Activated CD4-positive, alpha-beta T cell treated with anti-CD3 and anti-CD28 coated beads for 36 hours (primary cell): Measurements from ENCODE around the gene GIPC2. TPM values are rescaled to one million over a fixed set of nuclear protein-coding genes. Genes with fewer than 3 reads are reported as not detected.
"Not testable (repeated sequence)": the region's sequence is repeated elsewhere in the genome, so short reads cannot be mapped to it uniquely, and the experiment has no call there.

ENCODE experiments used
- ATAC-seq: fragments of 200-7000 bp; cut with Tn5 transposase; one replicate; pipeline ENCODE4 v1.10.0; 2021; ENCODE audit warnings: mild to moderate bottlenecking, moderate library complexity
- CTCF ChIA-PET: fragments of 350-600 bp; sonication (Branson Sonifier 250); formaldehyde crosslinking; loops from one replicate; lab custom pipeline; 2021; ENCODE audit warnings: antibody characterized with exemption; lab: Charles Lee
- POLR2A ChIA-PET: fragments of 350-600 bp; sonication (Branson Sonifier 250); formaldehyde crosslinking; loops from one replicate; lab custom pipeline; 2021; ENCODE audit warnings: antibody characterized with exemption, inconsistent platforms; lab: Charles Lee
- DNase-seq: peaks from one replicate; pipeline ENCODE4 v3.0.0-alpha.2; 2020
- H3K27ac Mint-ChIP-seq: one replicate; pipeline ENCODE4 v1.8.0; 2021; ENCODE audit warnings: mixed read lengths
- H3K27me3 Mint-ChIP-seq: one replicate; pipeline ENCODE4 v1.8.0; 2021; ENCODE audit warnings: mixed read lengths
- H3K36me3 Mint-ChIP-seq: one replicate; pipeline ENCODE4 v1.8.0; 2021; ENCODE audit warnings: low read depth, mixed read lengths
- H3K4me1 Mint-ChIP-seq: one replicate; pipeline ENCODE4 v1.8.0; 2021; ENCODE audit warnings: mixed read lengths
- H3K4me3 Mint-ChIP-seq: one replicate; pipeline ENCODE4 v1.8.0; 2021; ENCODE audit warnings: mild to moderate bottlenecking, moderate library complexity, mixed read lengths
- H3K9me3 Mint-ChIP-seq: one replicate; pipeline ENCODE4 v1.8.0; 2021; ENCODE audit warnings: low read depth, mixed read lengths
- intact Hi-C, 2 experiments: fragments of 100-400 bp; cut with DNase I in 1 of 2; cut with micrococcal nuclease in 1 of 2; formaldehyde crosslinking; loops; one replicate each; pipeline versions ENCODE4 v1.14.2 to v1.15.1; 2022 to 2024; cut with DNase I, micrococcal nuclease
- total RNA-seq, 2 experiments: library from RNA; stranded (reverse); gene quantifications; one replicate each; pipeline ENCODE4 v1.2.3, GENCODE V29; 2021

The GIPC2 gene
- total RNA-seq, 2 experiments from 2014 or later: 0.05 to 0.09 TPM

GRCh38 chr1:78114034-78114956, 68.5 kb downstream of the GIPC2 start:
- POLR2A ChIA-PET: interaction anchor here (0.6 to 1.9 kb wide), 6 partner anchors 13 to 136 kb away, joined by 3 to 30 read pairs (median 4); partner anchors contain the start of genes DNAJB4 and FUBP1
- no peaks in the 10 kb centered on the region for H3K27me3 Mint-ChIP-seq
- H3K4me3 Mint-ChIP-seq: no peak overlapping the region
- CTCF ChIA-PET: interaction anchor here (0.6 to 3.3 kb wide), 26 partner anchors 11 to 568 kb away, joined by 3 to 20 read pairs (median 4); partner anchors contain the start of genes DNAJB4, FUBP1 and GIPC2
- intact Hi-C loops: loop anchor here (1.0 to 10.0 kb wide), 11 partner anchors 67 to 1959 kb away; partner anchors contain the start of genes FUBP1 (in 2 of the 2), DNAJB4 (in 1 of the 2), GIPC2 (in 1 of the 2) and ZZZ3 (in 1 of the 2)
- peak; percentile 72 for DNase-seq
- peak; percentile 93 for ATAC-seq
- H3K27ac Mint-ChIP-seq: no peak overlapping the region
- no peaks in the 10 kb centered on the region for H3K36me3 Mint-ChIP-seq
- H3K9me3 Mint-ChIP-seq: no peaks in the 10 kb centered on the region
- peaks cover 5% of the 10 kb centered on the region for H3K4me1 Mint-ChIP-seq

- H3K4me1 Mint-ChIP-seq, H3K4me3 Mint-ChIP-seq, H3K36me3 Mint-ChIP-seq, POLR2A ChIA-PET, H3K27ac Mint-ChIP-seq, intact Hi-C loops, ATAC-seq, H3K27me3 Mint-ChIP-seq, H3K9me3 Mint-ChIP-seq, DNase-seq: not testable (repeated sequence)
- CTCF ChIA-PET: interaction anchor here (0.6 kb wide), 1 partner anchor 250 kb away, joined by 3 read pairs; no protein-coding TSS in a partner anchor
Measured at GRCh38 chr1:78120485-78120884, 74.7 kb downstream of the GIPC2 start.

- H3K4me1 Mint-ChIP-seq: no peaks in the 10 kb centered on the region
- intact Hi-C loops: no loop called here
- POLR2A ChIA-PET: no interaction called here
- H3K27me3 Mint-ChIP-seq: no peaks in the 10 kb centered on the region
- no peaks in the 10 kb centered on the region for H3K36me3 Mint-ChIP-seq
- no peak for ATAC-seq
- CTCF ChIA-PET: no interaction called here
- no peaks in the 10 kb centered on the region for H3K9me3 Mint-ChIP-seq
- no peak overlapping the region for H3K4me3 Mint-ChIP-seq
- no peak for DNase-seq
- no peak overlapping the region for H3K27ac Mint-ChIP-seq
Measured at GRCh38 chr1:78121710-78122109, 75.9 kb downstream of the GIPC2 start.

GRCh38 chr1:78122389-78122788, 76.6 kb downstream of the GIPC2 start:
- no peaks in the 10 kb centered on the region for H3K27me3 Mint-ChIP-seq
- intact Hi-C loops: no loop called here
- H3K36me3 Mint-ChIP-seq: no peaks in the 10 kb centered on the region
- H3K27ac Mint-ChIP-seq: no peak overlapping the region
- ChIA-PET POLR2A (interaction anchor here (0.6 to 0.7 kb wide), 2 partner anchors 9 to 108 kb away, joined by 3 to 4 read pairs; no protein-coding TSS in a partner anchor), CTCF (no interaction called here)
- ATAC-seq (peak; percentile 66), DNase-seq (peak; percentile 39)
- H3K4me3 Mint-ChIP-seq: no peak overlapping the region
- H3K9me3 Mint-ChIP-seq: no peaks in the 10 kb centered on the region
- H3K4me1 Mint-ChIP-seq: no peaks in the 10 kb centered on the region

- no peaks in the 10 kb centered on the region for H3K9me3 Mint-ChIP-seq
- no peak for ATAC-seq
- CTCF ChIA-PET: interaction anchor here (1.2 to 2.0 kb wide), 2 partner anchors 12 to 491 kb away, joined by 3 to 9 read pairs; no protein-coding TSS in a partner anchor
- H3K4me3 Mint-ChIP-seq: no peak overlapping the region
- H3K27me3 Mint-ChIP-seq: no peaks in the 10 kb centered on the region
- intact Hi-C loops: no loop called here
- H3K27ac Mint-ChIP-seq: no peak overlapping the region
- no peak for DNase-seq
- no peaks in the 10 kb centered on the region for H3K4me1 Mint-ChIP-seq
- POLR2A ChIA-PET: no interaction called here
- H3K36me3 Mint-ChIP-seq: no peaks in the 10 kb centered on the region
Measured at GRCh38 chr1:78126506-78126905, 80.7 kb downstream of the GIPC2 start.

GRCh38 chr1:78132174-78132947, 86.6 kb downstream of the GIPC2 start:
- ATAC-seq (no peak), DNase-seq (no peak)
- ChIA-PET POLR2A (interaction anchor here (0.6 kb wide), 1 partner anchor 485 kb away, joined by 4 read pairs; no protein-coding TSS in a partner anchor), CTCF (interaction anchor here (0.8 to 5.2 kb wide), 13 partner anchors 11 to 541 kb away, joined by 3 to 70 read pairs (median 3); no protein-coding TSS in a partner anchor)
- intact Hi-C loops: no loop called here
- Mint-ChIP-seq H3K36me3 (no peaks in the 10 kb centered on the region), H3K27ac (no peak overlapping the region), H3K4me3 (no peak overlapping the region), H3K4me1 (no peaks in the 10 kb centered on the region), H3K27me3 (no peaks in the 10 kb centered on the region), H3K9me3 (no peaks in the 10 kb centered on the region)

- intact Hi-C loops: no loop called here
- Mint-ChIP-seq H3K9me3 (no peaks in the 10 kb centered on the region), H3K27ac (no peak overlapping the region), H3K36me3 (no peaks in the 10 kb centered on the region), H3K4me3 (no peak overlapping the region), H3K4me1 (no peaks in the 10 kb centered on the region), H3K27me3 (no peaks in the 10 kb centered on the region)
- CTCF ChIA-PET: interaction anchor here (4.1 to 5.2 kb wide), 3 partner anchors 11 to 474 kb away, joined by 20 to 70 read pairs (median 38); no protein-coding TSS in a partner anchor
- POLR2A ChIA-PET: no interaction called here
- ATAC-seq (no peak), DNase-seq (no peak)
Measured at GRCh38 chr1:78132948-78133322, 87.2 kb downstream of the GIPC2 start.

GRCh38 chr1:78136680-78137079, 90.9 kb downstream of the GIPC2 start:
- peaks cover 2% of the 10 kb centered on the region for H3K4me1 Mint-ChIP-seq
- no peak for ATAC-seq
- H3K27me3 Mint-ChIP-seq: no peaks in the 10 kb centered on the region
- DNase-seq: no peak
- ChIA-PET CTCF (interaction anchor here (0.8 kb wide), 1 partner anchor 480 kb away, joined by 3 read pairs; no protein-coding TSS in a partner anchor), POLR2A (no interaction called here)
- intact Hi-C loops: no loop called here
- H3K27ac Mint-ChIP-seq: no peak overlapping the region
- no peaks in the 10 kb centered on the region for H3K9me3 Mint-ChIP-seq
- no peak overlapping the region for H3K4me3 Mint-ChIP-seq
- H3K36me3 Mint-ChIP-seq: no peaks in the 10 kb centered on the region

- H3K4me3 Mint-ChIP-seq: no peak overlapping the region
- peaks cover 17% of the 10 kb centered on the region for H3K4me1 Mint-ChIP-seq
- H3K27ac Mint-ChIP-seq: no peak overlapping the region
- no peak for DNase-seq
- ATAC-seq: peak; percentile 26
- H3K9me3 Mint-ChIP-seq: no peaks in the 10 kb centered on the region
- no peaks in the 10 kb centered on the region for H3K27me3 Mint-ChIP-seq
- no peaks in the 10 kb centered on the region for H3K36me3 Mint-ChIP-seq
- POLR2A ChIA-PET: no interaction called here
- CTCF ChIA-PET: interaction anchor here (0.6 to 8.4 kb wide), 3 partner anchors 11 to 531 kb away, joined by 3 to 70 read pairs (median 3); no protein-coding TSS in a partner anchor
- intact Hi-C loops: no loop called here
Measured at GRCh38 chr1:78141531-78142231, 95.9 kb downstream of the GIPC2 start.

- ChIA-PET POLR2A (no interaction called here), CTCF (interaction anchor here (0.7 to 8.4 kb wide), 4 partner anchors 12 to 465 kb away, joined by 3 to 70 read pairs (median 16); no protein-coding TSS in a partner anchor)
- ATAC-seq (no peak), DNase-seq (no peak)
- H3K4me3 Mint-ChIP-seq: peak overlapping the region; percentile 43
- peak overlapping the region; percentile 37 for H3K27ac Mint-ChIP-seq
- no peaks in the 10 kb centered on the region for H3K9me3 Mint-ChIP-seq
- intact Hi-C loops: no loop called here
- no peaks in the 10 kb centered on the region for H3K36me3 Mint-ChIP-seq
- H3K4me1 Mint-ChIP-seq: peaks cover 17% of the 10 kb centered on the region
- H3K27me3 Mint-ChIP-seq: no peaks in the 10 kb centered on the region
Measured at GRCh38 chr1:78142736-78143135, 97.0 kb downstream of the GIPC2 start.
